AG04450 (cell line): ENCODE results near the gene BIRC2. TPM values are rescaled to one million over a fixed set of nuclear protein-coding genes. Genes with fewer than 3 reads are reported as not detected.

Experiments used
- CTCF ChIA-PET: fragments of 300-600, 350-600 bp; formaldehyde crosslinking; extraction: SDS; loops from one replicate; lab custom pipeline; 2022; ENCODE audit warnings: antibody characterized with exemption, inconsistent platforms; lab: Charles Lee
- POLR2A ChIA-PET: fragments of 350-600 bp; formaldehyde crosslinking; extraction: SDS; loops from one replicate; lab custom pipeline; 2021; ENCODE audit warnings: antibody characterized with exemption, inconsistent platforms; lab: Yijun Ruan, JAX
- DNase-seq: peaks from one replicate; pipeline ENCODE4 v3.0.0-alpha.2; 2011; ENCODE audit warnings: low read depth, low spot score
- H3K27ac ChIP-seq: one replicate; pipeline ENCODE4 v1.5.1; 2012; ENCODE audit warnings: low read depth, low read length, control low read depth
- H3K27me3 ChIP-seq: one replicate; pipeline ENCODE4 v1.6.0; 2012; ENCODE audit warnings: low read length; ENCODE audit not compliant: control insufficient read depth, insufficient read depth
- H3K4me3 ChIP-seq: 2 replicates; pipeline ENCODE4 v1.5.1; 2011; ENCODE audit warnings: mild to moderate bottlenecking, low read depth, low read length, control low read depth
- H3K9me3 ChIP-seq: 2 replicates; pipeline ENCODE4 v1.5.1; 2012; ENCODE audit warnings: low read length; ENCODE audit not compliant: control insufficient read depth, insufficient read depth
- CTCF ChIP-seq: IDR thresholded peaks from 2 replicates; pipeline ENCODE4 v1.5.1; 2011; ENCODE audit warnings: low read depth, low read length, control low read depth, inconsistent platforms
- polyA plus RNA-seq: library from polyadenylated mRNA; depleted of rRNA; stranded (reverse); fragments of >200 nt; gene quantifications from 2 replicates; pipeline ENCODE4 v1.2.3, GENCODE V29; 2011

BIRC2 gene
- polyA plus RNA-seq, 1 experiment = 64.3 TPM

- DNase-seq = no peak
- Histone ChIP-seq H3K9me3 (no peaks in the 10 kb centered on the region), H3K27me3 (no peaks in the 10 kb centered on the region), H3K27ac (no peak overlapping the region), H3K4me3 (no peak overlapping the region)
- no peak for TF ChIP-seq CTCF
- ChIA-PET POLR2A (no interaction called here), CTCF (interaction anchor here (0.7 kb wide), 1 partner anchor 256 kb away, joined by 3 read pairs; no protein-coding TSS in a partner anchor)
These were observed 64.1 kb downstream of the BIRC2 start for GRCh38 chr11:102411142-102411541.

- no peaks in the 10 kb centered on the region for H3K27me3 ChIP-seq
- CTCF ChIA-PET = interaction anchor here (2.5 kb wide), 1 partner anchor 23 kb away, joined by 7 read pairs; no protein-coding TSS in a partner anchor
- no peak for TF ChIP-seq CTCF
- no peaks in the 10 kb centered on the region for H3K9me3 ChIP-seq
- POLR2A ChIA-PET = no interaction called here
- H3K27ac ChIP-seq = no peak overlapping the region
- no peak for DNase-seq
- H3K4me3 ChIP-seq = no peak overlapping the region
These were observed 66.5 kb downstream of the BIRC2 start for GRCh38 chr11:102413497-102413896.

- H3K27me3 ChIP-seq = no peaks in the 10 kb centered on the region
- ChIA-PET POLR2A (no interaction called here), CTCF (interaction anchor here (0.6 to 2.5 kb wide), 2 partner anchors 24 to 230 kb away, joined by 4 to 7 read pairs; no protein-coding TSS in a partner anchor)
- H3K9me3 ChIP-seq = no peaks in the 10 kb centered on the region
- TF ChIP-seq CTCF = no peak
- no peak for DNase-seq
- no peak overlapping the region for H3K4me3 ChIP-seq
- H3K27ac ChIP-seq = no peak overlapping the region
These were observed 67.5 kb downstream of the BIRC2 start for GRCh38 chr11:102414559-102414958.

GRCh38 chr11:102415304-102415916 is 68.4 kb downstream of the BIRC2 start:
- no peak for DNase-seq
- H3K27ac ChIP-seq = no peak overlapping the region
- H3K4me3 ChIP-seq = no peak overlapping the region
- no peaks in the 10 kb centered on the region for H3K9me3 ChIP-seq
- ChIA-PET POLR2A (no interaction called here), CTCF (interaction anchor here (1.9 kb wide), 1 partner anchor 25 kb away, joined by 10 read pairs; no protein-coding TSS in a partner anchor)
- no peak for TF ChIP-seq CTCF
- no peaks in the 10 kb centered on the region for H3K27me3 ChIP-seq

GRCh38 chr11:102416976-102417375 is 70.0 kb downstream of the BIRC2 start:
- ChIA-PET CTCF (interaction anchor here (1.9 kb wide), 1 partner anchor 27 kb away, joined by 10 read pairs; no protein-coding TSS in a partner anchor), POLR2A (no interaction called here)

More at GRCh38 chr11:102416976-102417375, 70.0 kb downstream of the BIRC2 start:
- H3K9me3 ChIP-seq = no peaks in the 10 kb centered on the region
- no peaks in the 10 kb centered on the region for H3K27me3 ChIP-seq
- no peak for DNase-seq
- no peak for TF ChIP-seq CTCF
- H3K27ac ChIP-seq = no peak overlapping the region
- no peak overlapping the region for H3K4me3 ChIP-seq
